Measurements from ENCODE around the gene C1orf167. TPM values are rescaled to one million over a fixed set of nuclear protein-coding genes. Genes with fewer than 3 reads are reported as not detected.

C1orf167 gene
- total and polyA plus RNA-seq, 10 of the 15 experiments (the other 5 are each of a cell fraction or from before 2014, with no cell fraction given): 0.17 to 0.31 TPM; not detected in 8

DNA sequence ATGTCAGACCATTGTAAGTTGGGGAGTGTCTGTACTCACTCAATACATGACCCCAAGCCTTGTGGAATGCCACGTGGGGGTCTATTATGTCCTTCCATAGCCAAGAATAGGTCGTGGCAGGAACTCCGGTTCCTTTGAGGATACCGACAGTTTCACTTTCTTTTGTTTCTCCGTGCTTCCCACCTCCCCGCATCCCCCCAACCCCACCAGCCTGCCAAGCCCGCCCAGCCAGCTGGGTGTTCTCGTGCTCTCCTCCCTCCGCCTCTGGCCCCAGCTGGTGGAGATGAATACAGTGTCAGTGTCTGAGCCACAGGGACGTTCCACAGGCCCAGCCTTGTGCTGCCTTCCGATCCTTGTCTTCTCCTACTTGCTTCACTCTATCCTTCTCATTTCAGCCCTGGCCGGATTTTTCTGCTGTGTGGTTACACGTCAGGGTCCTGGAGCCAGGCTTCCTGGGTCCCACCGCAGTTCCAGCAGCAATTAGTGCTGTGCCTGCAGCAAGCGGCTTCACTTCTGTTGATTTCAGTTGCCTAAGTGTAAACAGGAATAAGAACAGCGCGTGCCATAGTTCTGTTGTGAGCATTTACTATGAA lies 30.2 kb upstream of the C1orf167 start:
- ChIA-PET CTCF (interaction anchor here (2.5 kb wide), 1 partner anchor 12 kb away, joined by 12 read pairs; no protein-coding TSS in a partner anchor), SMC1A (ENCODE audit: uncharacterized antibody, unreplicated experiment) (no interaction called here), RAD21 (ENCODE audit: unreplicated experiment) (interaction anchor here (0.7 kb wide), 1 partner anchor 223 kb away, joined by 4 read pairs; no protein-coding TSS in a partner anchor), POLR2A (interaction anchor here (0.7 kb wide), 1 partner anchor 200 kb away, joined by 3 read pairs; no protein-coding TSS in a partner anchor)
- no peaks in the 10 kb centered on the region for H3K27me3 ChIP-seq (replicated peaks in 1 of 2; ENCODE audit: control insufficient read depth in 2 of 2, insufficient read depth in 2 of 2, low read length in 1 of 2)
- no peaks in the 10 kb centered on the region for H4K20me1 ChIP-seq (ENCODE audit: control insufficient read depth, insufficient read depth)
- FAIRE-seq (no peak), DNase-seq (ENCODE audit: low read depth, low spot score) (no peak), ATAC-seq (no peak)
- peaks cover 10% of the 10 kb centered on the region for H3K4me1 ChIP-seq (ENCODE audit: control insufficient read depth, insufficient read depth, low read length)
- no peaks in the 10 kb centered on the region for H3K79me2 ChIP-seq (ENCODE audit: control insufficient read depth, insufficient read depth, low read length)
- no peak overlapping the region for H3K27ac ChIP-seq (ENCODE audit: control insufficient read depth, insufficient read depth)
- TF ChIP-seq SRF (IDR thresholded peaks at IDR 0.05; ENCODE audit: low read depth in 2 of 2, low read length in 2 of 2) (no peak), EGR1 (IDR thresholded peaks at IDR 0.05; ENCODE audit: borderline replicate concordance in 1 of 2, low read depth in 2 of 2, low read length in 2 of 2) (no peak), SREBF1 (IDR thresholded peaks at IDR 0.05; ENCODE audit: low read length) (no peak), SREBF2 (IDR thresholded peaks at IDR 0.05; ENCODE audit: low read length) (no peak), TCF12 (IDR thresholded peaks at IDR 0.05; ENCODE audit: low read depth, low read length) (no peak), RUNX3 (IDR thresholded peaks at IDR 0.05; ENCODE audit: low read length) (no peak), BHLHE40 (IDR thresholded peaks at IDR 0.05; ENCODE audit: borderline replicate concordance in 1 of 2, low read depth in 2 of 2, low read length in 1 of 2) (no peak), NR2C1 (IDR thresholded peaks at IDR 0.05) (no peak), MEF2B (IDR thresholded peaks at IDR 0.05; ENCODE audit: partially characterized antibody, poor library complexity, severe bottlenecking) (no peak)
- TF ChIP-seq, protein P1, sequence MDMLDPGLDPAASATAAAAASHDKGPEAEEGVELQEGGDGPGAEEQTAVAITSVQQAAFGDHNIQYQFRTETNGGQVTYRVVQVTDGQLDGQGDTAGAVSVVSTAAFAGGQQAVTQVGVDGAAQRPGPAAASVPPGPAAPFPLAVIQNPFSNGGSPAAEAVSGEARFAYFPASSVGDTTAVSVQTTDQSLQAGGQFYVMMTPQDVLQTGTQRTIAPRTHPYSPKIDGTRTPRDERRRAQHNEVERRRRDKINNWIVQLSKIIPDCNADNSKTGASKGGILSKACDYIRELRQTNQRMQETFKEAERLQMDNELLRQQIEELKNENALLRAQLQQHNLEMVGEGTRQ (IDR thresholded peaks at IDR 0.05; ENCODE audit: borderline replicate concordance, low read depth, low read length): no peak
- TF ChIP-seq, protein P2, sequence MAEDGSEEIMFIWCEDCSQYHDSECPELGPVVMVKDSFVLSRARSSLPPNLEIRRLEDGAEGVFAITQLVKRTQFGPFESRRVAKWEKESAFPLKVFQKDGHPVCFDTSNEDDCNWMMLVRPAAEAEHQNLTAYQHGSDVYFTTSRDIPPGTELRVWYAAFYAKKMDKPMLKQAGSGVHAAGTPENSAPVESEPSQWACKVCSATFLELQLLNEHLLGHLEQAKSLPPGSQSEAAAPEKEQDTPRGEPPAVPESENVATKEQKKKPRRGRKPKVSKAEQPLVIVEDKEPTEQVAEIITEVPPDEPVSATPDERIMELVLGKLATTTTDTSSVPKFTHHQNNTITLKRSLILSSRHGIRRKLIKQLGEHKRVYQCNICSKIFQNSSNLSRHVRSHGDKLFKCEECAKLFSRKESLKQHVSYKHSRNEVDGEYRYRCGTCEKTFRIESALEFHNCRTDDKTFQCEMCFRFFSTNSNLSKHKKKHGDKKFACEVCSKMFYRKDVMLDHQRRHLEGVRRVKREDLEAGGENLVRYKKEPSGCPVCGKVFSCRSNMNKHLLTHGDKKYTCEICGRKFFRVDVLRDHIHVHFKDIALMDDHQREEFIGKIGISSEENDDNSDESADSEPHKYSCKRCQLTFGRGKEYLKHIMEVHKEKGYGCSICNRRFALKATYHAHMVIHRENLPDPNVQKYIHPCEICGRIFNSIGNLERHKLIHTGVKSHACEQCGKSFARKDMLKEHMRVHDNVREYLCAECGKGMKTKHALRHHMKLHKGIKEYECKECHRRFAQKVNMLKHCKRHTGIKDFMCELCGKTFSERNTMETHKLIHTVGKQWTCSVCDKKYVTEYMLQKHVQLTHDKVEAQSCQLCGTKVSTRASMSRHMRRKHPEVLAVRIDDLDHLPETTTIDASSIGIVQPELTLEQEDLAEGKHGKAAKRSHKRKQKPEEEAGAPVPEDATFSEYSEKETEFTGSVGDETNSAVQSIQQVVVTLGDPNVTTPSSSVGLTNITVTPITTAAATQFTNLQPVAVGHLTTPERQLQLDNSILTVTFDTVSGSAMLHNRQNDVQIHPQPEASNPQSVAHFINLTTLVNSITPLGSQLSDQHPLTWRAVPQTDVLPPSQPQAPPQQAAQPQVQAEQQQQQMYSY (CRISPR knock-in tag; IDR thresholded peaks at IDR 0.05): no peak
- TF ChIP-seq, protein P3, sequence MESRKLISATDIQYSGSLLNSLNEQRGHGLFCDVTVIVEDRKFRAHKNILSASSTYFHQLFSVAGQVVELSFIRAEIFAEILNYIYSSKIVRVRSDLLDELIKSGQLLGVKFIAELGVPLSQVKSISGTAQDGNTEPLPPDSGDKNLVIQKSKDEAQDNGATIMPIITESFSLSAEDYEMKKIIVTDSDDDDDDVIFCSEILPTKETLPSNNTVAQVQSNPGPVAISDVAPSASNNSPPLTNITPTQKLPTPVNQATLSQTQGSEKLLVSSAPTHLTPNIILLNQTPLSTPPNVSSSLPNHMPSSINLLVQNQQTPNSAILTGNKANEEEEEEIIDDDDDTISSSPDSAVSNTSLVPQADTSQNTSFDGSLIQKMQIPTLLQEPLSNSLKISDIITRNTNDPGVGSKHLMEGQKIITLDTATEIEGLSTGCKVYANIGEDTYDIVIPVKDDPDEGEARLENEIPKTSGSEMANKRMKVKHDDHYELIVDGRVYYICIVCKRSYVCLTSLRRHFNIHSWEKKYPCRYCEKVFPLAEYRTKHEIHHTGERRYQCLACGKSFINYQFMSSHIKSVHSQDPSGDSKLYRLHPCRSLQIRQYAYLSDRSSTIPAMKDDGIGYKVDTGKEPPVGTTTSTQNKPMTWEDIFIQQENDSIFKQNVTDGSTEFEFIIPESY (IDR thresholded peaks at IDR 0.05): no peak
- TF ChIP-seq, protein P4, sequence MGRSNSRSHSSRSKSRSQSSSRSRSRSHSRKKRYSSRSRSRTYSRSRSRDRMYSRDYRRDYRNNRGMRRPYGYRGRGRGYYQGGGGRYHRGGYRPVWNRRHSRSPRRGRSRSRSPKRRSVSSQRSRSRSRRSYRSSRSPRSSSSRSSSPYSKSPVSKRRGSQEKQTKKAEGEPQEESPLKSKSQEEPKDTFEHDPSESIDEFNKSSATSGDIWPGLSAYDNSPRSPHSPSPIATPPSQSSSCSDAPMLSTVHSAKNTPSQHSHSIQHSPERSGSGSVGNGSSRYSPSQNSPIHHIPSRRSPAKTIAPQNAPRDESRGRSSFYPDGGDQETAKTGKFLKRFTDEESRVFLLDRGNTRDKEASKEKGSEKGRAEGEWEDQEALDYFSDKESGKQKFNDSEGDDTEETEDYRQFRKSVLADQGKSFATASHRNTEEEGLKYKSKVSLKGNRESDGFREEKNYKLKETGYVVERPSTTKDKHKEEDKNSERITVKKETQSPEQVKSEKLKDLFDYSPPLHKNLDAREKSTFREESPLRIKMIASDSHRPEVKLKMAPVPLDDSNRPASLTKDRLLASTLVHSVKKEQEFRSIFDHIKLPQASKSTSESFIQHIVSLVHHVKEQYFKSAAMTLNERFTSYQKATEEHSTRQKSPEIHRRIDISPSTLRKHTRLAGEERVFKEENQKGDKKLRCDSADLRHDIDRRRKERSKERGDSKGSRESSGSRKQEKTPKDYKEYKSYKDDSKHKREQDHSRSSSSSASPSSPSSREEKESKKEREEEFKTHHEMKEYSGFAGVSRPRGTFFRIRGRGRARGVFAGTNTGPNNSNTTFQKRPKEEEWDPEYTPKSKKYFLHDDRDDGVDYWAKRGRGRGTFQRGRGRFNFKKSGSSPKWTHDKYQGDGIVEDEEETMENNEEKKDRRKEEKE (IDR thresholded peaks at IDR 0.05): no peak
- 37% methylated on average over 13 of the region's 17 CpGs for WGBS (ENCODE audit: insufficient coverage, insufficient replicate concordance, low lambda C conversion rate, missing lambda C conversion rate)
- H3K9ac ChIP-seq (ENCODE audit: control insufficient read depth, insufficient read depth, low read length): no peak overlapping the region
- peak overlapping the region; percentile 63 for H2AFZ ChIP-seq (ENCODE audit: control insufficient read depth, low read depth, low read length)
- H3K36me3 ChIP-seq (ENCODE audit: control insufficient read depth in 2 of 2, insufficient read depth in 2 of 2, low read length in 1 of 2): no peaks in the 10 kb centered on the region
- no peak overlapping the region for H3K4me2 ChIP-seq (ENCODE audit: control insufficient read depth, insufficient read depth)
- H3K9me3 ChIP-seq (replicated peaks; ENCODE audit: control insufficient read depth, insufficient read depth, low read length): no peaks in the 10 kb centered on the region
- in situ Hi-C loops (cut with MboI) (no loop called here), intact Hi-C loops (cut with micrococcal nuclease; ENCODE audit: unreplicated experiment) (no loop called here)
- H3K4me3 ChIP-seq: no peak overlapping the region
- no TSS peak for BruUV-seq (replicated peaks)
